Stomach (tissue), 9 donors: ENCODE data around the gene TEFM. TPM values are rescaled to one million over a fixed set of nuclear protein-coding genes. Genes with fewer than 3 reads are reported as not detected.

Experiments used
- DNase-seq, 2 donors: peaks; one replicate each; pipeline versions ENCODE4 v3.0.0 to v3.0.0-alpha.2; 2013 to 2019
- H3K27ac ChIP-seq, 5 donors: fragments of 200-600 bp in 4 of 5; sonication (generic) in 4 of 5; one replicate each; pipeline ENCODE4 v1.5.1; 2013 to 2019; ENCODE audit warnings: mild to moderate bottlenecking in 1 of 5, moderate library complexity in 1 of 5
- H3K27me3 ChIP-seq, 3 donors: fragments of 200-600 bp; sonication (generic); one replicate each; pipeline ENCODE4 v1.5.1; 2017 to 2019; ENCODE audit warnings: mixed run types in 1 of 3
- H3K36me3 ChIP-seq, 4 donors: fragments of 200-600 bp; sonication (generic); 1 replicate in 3 of 4; 2 replicates in 1 of 4; pipeline ENCODE4 v1.5.1; 2016 to 2019
- H3K4me1 ChIP-seq, 4 donors: fragments of 200-600 bp; sonication (generic); one replicate each; pipeline ENCODE4 v1.5.1; 2016 to 2019
- H3K4me3 ChIP-seq, 4 donors: fragments of 200-600 bp; sonication (generic) in 3 of 4; one replicate each; pipeline ENCODE4 v1.5.1; 2016 to 2019; ENCODE audit warnings: mild to moderate bottlenecking in 1 of 4
- H3K9me3 ChIP-seq, 4 donors: fragments of 200-600 bp; sonication (generic); one replicate each; pipeline ENCODE4 v1.5.1; 2016 to 2019
- EP300 ChIP-seq: sonication (generic); formaldehyde crosslinking; IDR thresholded peaks from one replicate; pipeline ENCODE4 v1.6.1; 2017; ENCODE audit warnings: antibody characterized with exemption
- POLR2A ChIP-seq, 4 donors: fragments of 450-650 bp; IDR thresholded peaks; one replicate each; pipeline ENCODE4 v1.6.1; 2016; ENCODE audit warnings: antibody characterized with exemption in 4 of 4, control low read depth in 2 of 4, mild to moderate bottlenecking in 1 of 4, moderate library complexity in 1 of 4
- POLR2AphosphoS5 ChIP-seq, 3 donors: sonication (generic); formaldehyde crosslinking; IDR thresholded peaks; one replicate each; pipeline ENCODE4 v1.6.1; 2016; ENCODE audit warnings: antibody characterized with exemption in 3 of 3
- WGBS, 5 donors: extraction: QIAGEN DNeasy Blood & Tissue Kit in 3 of 5; methylation state at CpG; one replicate each; pipeline versions ENCODE4 v1.1.5 to v1.1.7; 2013 to 2018; 5-methylcytosine and 5-hydroxymethylcytosine counted together
- intact Hi-C: fragments of 100-400 bp; cut with DNase I; formaldehyde crosslinking; loops from one replicate; pipeline ENCODE4 v1.15.1; 2023; ENCODE audit warnings: low total_unique reads
- polyA plus RNA-seq, 3 donors: library from polyadenylated mRNA; stranded (reverse); fragments of 200-250 nt; gene quantifications; one replicate each; pipeline ENCODE4 v1.2.3, GENCODE V29; 2013
- small RNA-seq, 4 donors: library from RNA; depleted of rRNA; stranded (forward); fragments of <200 nt; gene quantifications; one replicate each; pipeline ENCODE3, GENCODE V24; 2016
- total RNA-seq, 5 donors: library from RNA; depleted of rRNA; stranded (reverse); fragments of >200 nt; gene quantifications; one replicate each; pipeline versions ENCODE4 v1.1.0 to v1.2.3, GENCODE V29; 2014 to 2016
- TF ChIP-seq, protein P1 (sequence below), 7 experiments: fragments of 450-650 bp in 4 of 7; fragments of 200-600 bp in 3 of 7; sonication (generic) in 3 of 7; IDR thresholded peaks; one replicate each; pipeline ENCODE4 v1.5.1; 2016 to 2019; ENCODE audit warnings: antibody characterized with exemption in 7 of 7, control low read depth in 2 of 7, mild to moderate bottlenecking in 1 of 7
- donor health status: healthy with polysubstance abuse.
- donor health status: Bipolar disorder and iron deficiency.
- donor health status: healthy.

The TEFM gene
- total and polyA plus RNA-seq, 8 donors: 5.9 to 40.3 (median 12.4) TPM

DNA sequence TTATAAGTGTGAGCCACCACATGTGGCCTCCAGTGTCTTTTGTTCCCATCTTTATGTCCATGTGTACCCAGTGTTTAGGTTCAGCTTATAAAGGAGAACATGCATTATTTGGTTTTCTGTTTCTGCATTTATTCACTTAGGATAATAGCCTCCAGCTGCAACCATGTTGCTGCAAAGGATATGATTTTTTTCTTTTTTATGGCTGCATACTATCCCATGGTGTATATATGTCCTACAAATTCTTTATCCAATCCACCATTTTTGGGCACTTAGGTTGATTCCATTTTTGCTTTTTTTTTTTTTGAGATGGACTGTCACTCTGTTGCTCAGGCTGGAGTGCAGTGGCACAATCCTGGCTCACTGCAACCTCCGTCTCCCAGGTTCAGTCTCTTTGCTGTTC, 41.4 kb downstream of the TEFM start:
- Histone ChIP-seq H3K36me3 (peaks cover 0 to 43% (median 10%) of the 10 kb centered on the region in 4 donors), H3K27ac (no peak overlapping the region), H3K27me3 (no peaks in the 10 kb centered on the region), H3K4me1 (no peaks in the 10 kb centered on the region), H3K4me3 (no peak overlapping the region), H3K9me3 (no peaks in the 10 kb centered on the region)
- DNase-seq: no peak
- intact Hi-C loops: no loop called here
- TF ChIP-seq POLR2AphosphoS5 (IDR thresholded peaks at IDR 0.05) (no peak), EP300 (no peak), POLR2A (IDR thresholded peaks at IDR 0.05) (no peak)
- TF ChIP-seq, protein P1, sequence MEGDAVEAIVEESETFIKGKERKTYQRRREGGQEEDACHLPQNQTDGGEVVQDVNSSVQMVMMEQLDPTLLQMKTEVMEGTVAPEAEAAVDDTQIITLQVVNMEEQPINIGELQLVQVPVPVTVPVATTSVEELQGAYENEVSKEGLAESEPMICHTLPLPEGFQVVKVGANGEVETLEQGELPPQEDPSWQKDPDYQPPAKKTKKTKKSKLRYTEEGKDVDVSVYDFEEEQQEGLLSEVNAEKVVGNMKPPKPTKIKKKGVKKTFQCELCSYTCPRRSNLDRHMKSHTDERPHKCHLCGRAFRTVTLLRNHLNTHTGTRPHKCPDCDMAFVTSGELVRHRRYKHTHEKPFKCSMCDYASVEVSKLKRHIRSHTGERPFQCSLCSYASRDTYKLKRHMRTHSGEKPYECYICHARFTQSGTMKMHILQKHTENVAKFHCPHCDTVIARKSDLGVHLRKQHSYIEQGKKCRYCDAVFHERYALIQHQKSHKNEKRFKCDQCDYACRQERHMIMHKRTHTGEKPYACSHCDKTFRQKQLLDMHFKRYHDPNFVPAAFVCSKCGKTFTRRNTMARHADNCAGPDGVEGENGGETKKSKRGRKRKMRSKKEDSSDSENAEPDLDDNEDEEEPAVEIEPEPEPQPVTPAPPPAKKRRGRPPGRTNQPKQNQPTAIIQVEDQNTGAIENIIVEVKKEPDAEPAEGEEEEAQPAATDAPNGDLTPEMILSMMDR (IDR thresholded peaks at IDR 0.05): no peak
- WGBS, 5 donors: 96 to 100% (median 97%) methylated on average over 1 of the region's 1 CpG

DNA sequence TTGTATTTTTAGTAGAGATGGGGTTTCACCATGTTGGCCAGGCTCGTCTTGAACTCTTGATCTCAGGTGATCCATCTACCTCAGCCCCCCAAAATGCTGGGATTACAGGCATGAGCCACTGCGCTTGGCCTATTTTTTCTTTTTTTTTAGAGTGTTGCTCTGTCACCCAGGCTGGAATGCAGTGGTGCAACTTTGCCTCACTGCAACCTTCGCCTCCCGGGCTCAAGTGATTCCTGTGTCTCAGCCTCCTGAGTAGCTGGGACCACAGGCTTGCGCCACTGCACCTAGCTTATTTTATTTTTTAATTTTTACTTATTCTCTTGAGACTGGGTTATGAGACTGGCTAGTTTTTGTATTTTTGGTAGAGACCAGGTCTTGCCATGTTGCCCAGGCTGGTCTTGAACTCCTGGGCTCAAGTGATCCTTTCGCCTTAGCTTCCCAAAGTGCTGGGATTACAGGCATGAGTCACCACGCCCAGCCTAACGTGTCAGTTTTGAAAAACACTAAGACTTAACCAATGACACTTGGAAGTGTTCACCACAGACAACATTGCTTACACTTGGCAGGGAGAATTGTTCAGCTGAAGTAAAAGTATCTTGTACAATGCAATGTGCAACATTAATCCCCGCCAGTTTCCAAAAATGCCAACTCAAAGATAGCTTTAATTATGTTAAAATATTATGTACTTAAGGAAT, 47.3 kb downstream of the TEFM start:
- Histone ChIP-seq H3K27me3 (no peaks in the 10 kb centered on the region), H3K4me3 (no peak overlapping the region), H3K27ac (no peak overlapping the region), H3K36me3 (peaks cover 0 to 20% (median 7%) of the 10 kb centered on the region in 4 donors), H3K4me1 (no peaks in the 10 kb centered on the region), H3K9me3 (no peaks in the 10 kb centered on the region)
- 85 to 95% (median 94%) methylated on average over 9 of the region's 9 CpGs for WGBS, 5 donors
- intact Hi-C loops: no loop called here
- DNase-seq: no peak
- TF ChIP-seq POLR2AphosphoS5 (IDR thresholded peaks at IDR 0.05): no peak
- TF ChIP-seq POLR2A (IDR thresholded peaks at IDR 0.05): no peak
- no peak for TF ChIP-seq EP300
- TF ChIP-seq, protein P1 (IDR thresholded peaks at IDR 0.05): no peak

DNA sequence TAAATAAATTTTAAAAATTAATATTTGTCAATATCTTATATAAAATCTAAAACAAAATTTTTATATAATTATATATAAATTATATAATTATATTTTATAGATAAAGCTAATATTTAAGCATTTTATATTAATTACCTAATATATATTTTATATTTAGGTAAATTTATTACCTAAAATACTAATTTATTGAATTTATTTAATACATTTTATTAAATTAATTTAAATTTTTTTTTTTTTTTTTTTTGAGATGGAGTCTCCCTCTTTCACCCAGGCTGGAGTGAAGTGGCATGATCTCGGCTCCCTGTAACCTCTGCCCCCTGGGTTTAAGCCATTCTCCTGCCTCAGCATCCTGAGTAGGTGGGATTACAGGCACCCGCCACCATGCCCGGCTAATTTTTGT, 51.9 kb downstream of the TEFM start:
- 92 to 100% (median 98%) methylated on average over 3 of the region's 3 CpGs for WGBS, 5 donors
- DNase-seq: no peak
- Histone ChIP-seq H3K27ac (no peak overlapping the region), H3K4me1 (no peaks in the 10 kb centered on the region), H3K9me3 (no peaks in the 10 kb centered on the region), H3K27me3 (no peaks in the 10 kb centered on the region), H3K4me3 (no peak overlapping the region), H3K36me3 (peaks cover 0 to 9% (median 5%) of the 10 kb centered on the region in 4 donors)
- intact Hi-C loops: no loop called here
- TF ChIP-seq POLR2AphosphoS5 (IDR thresholded peaks at IDR 0.05): no peak
- TF ChIP-seq, protein P1 (IDR thresholded peaks at IDR 0.05): no peak

Small RNA genes lying within 50 kb of the gene (small RNA-seq; reads per million reads assigned to genes)
- gene RNU6-298P: 0 reads per million in 4 donors

Other genes starting within 250 kb of the TEFM start
- gene CRLF3, start 81.5 kb downstream of the TEFM start, total RNA-seq: 10 to 100 TPM in 2 of 5 donors, 1 to 10 TPM in 3; 1.7 to 15.2 (median 4.1) TPM
- 1 to 10 TPM; 4.1 to 5.4 (median 5.0) TPM for gene CRLF3, start 81.5 kb downstream of the TEFM start, polyA plus RNA-seq
- gene ATAD5, start 74.3 kb downstream of the TEFM start, total RNA-seq: 1 to 10 TPM in 4 of 5 donors, under 1 TPM in 1; 0.58 to 9.7 (median 1.8) TPM
- gene ATAD5, start 74.3 kb downstream of the TEFM start, polyA plus RNA-seq: under 1 TPM; 0.15 to 0.60 (median 0.37) TPM
- gene ADAP2, start 15.7 kb upstream of the TEFM start, total RNA-seq: 10 to 100 TPM in 1 of 5 donors, 1 to 10 TPM in 3, not detected in 1; 4.6 to 28.7 (median 8.4) TPM
- 10 to 100 TPM in 1 of 3 donors, 1 to 10 TPM in 2; 1.8 to 10.0 (median 6.1) TPM for gene ADAP2, start 15.7 kb upstream of the TEFM start, polyA plus RNA-seq
- 10 to 100 TPM in 1 of 5 donors, 1 to 10 TPM in 4; 1.8 to 18.7 (median 7.0) TPM for gene RNF135, start 64.8 kb upstream of the TEFM start, total RNA-seq
- gene RNF135, start 64.8 kb upstream of the TEFM start, polyA plus RNA-seq: 10 to 100 TPM; 11.5 to 15.0 (median 13.0) TPM
- 100 to 1,000 TPM in 1 of 5 donors, 10 to 100 TPM in 4; 41.1 to 108 (median 74.1) TPM for gene NF1, start 188.7 kb upstream of the TEFM start, total RNA-seq
- gene NF1, start 188.7 kb upstream of the TEFM start, polyA plus RNA-seq: 1 to 10 TPM; 5.2 to 7.5 (median 5.7) TPM